Mesenchymal stem cell (in vitro differentiated cells and primary cell): ENCODE data around the gene ORM1.

Experiments used
- DNase-seq: peaks from one replicate; pipeline ENCODE4 v3.0.0-alpha.2; 2013
- H2AFZ ChIP-seq: one replicate; pipeline ENCODE4 v1.6.1; 2013; ENCODE audit warnings: low read depth, mild to moderate bottlenecking, control low read depth, inconsistent platforms, low read length, moderate library complexity
- H2AK5ac ChIP-seq: 2 replicates; pipeline ENCODE4 v1.6.1; 2013; ENCODE audit warnings: low read length, moderate library complexity, mild to moderate bottlenecking, inconsistent platforms; ENCODE audit not compliant: severe bottlenecking
- H2BK120ac ChIP-seq: one replicate; pipeline ENCODE4 v1.6.1; 2013; ENCODE audit warnings: low read depth, mild to moderate bottlenecking, inconsistent platforms, low read length, moderate library complexity
- H2BK12ac ChIP-seq, 2 experiments: one replicate each; pipeline ENCODE4 v1.6.1; 2013; ENCODE audit warnings: inconsistent platforms in 2 of 2, low read length in 2 of 2, mild to moderate bottlenecking in 2 of 2, moderate library complexity in 2 of 2, control low read depth in 1 of 2
- H2BK15ac ChIP-seq: one replicate; pipeline ENCODE4 v1.6.1; 2013; ENCODE audit warnings: mild to moderate bottlenecking, low read depth, inconsistent platforms; ENCODE audit not compliant: poor library complexity, severe bottlenecking
- H2BK5ac ChIP-seq: 2 replicates; pipeline ENCODE4 v1.6.1; 2013; ENCODE audit warnings: low read depth, mild to moderate bottlenecking, low read length, control low read depth, inconsistent platforms; ENCODE audit not compliant: poor library complexity, severe bottlenecking
- H3K14ac ChIP-seq, 2 experiments: one replicate each; pipeline ENCODE4 v1.6.1; 2013; ENCODE audit warnings: inconsistent platforms in 2 of 2, low read length in 2 of 2, control low read depth in 1 of 2, mild to moderate bottlenecking in 1 of 2, moderate library complexity in 1 of 2
- H3K18ac ChIP-seq, 2 experiments: one replicate each; pipeline ENCODE4 v1.6.1; 2013; ENCODE audit warnings: inconsistent platforms in 2 of 2, low read length in 2 of 2, control low read depth in 1 of 2, low read depth in 1 of 2, mild to moderate bottlenecking in 1 of 2
- H3K23ac ChIP-seq, 2 experiments: one replicate each; pipeline ENCODE4 v1.6.1; 2013; ENCODE audit warnings: inconsistent platforms in 2 of 2, low read length in 2 of 2, mild to moderate bottlenecking in 2 of 2, moderate library complexity in 2 of 2, control low read depth in 1 of 2
- H3K27ac ChIP-seq: 2 replicates; pipeline ENCODE4 v1.5.1; 2013; ENCODE audit warnings: mild to moderate bottlenecking, moderate library complexity, low read length, control low read depth, inconsistent platforms; ENCODE audit not compliant: poor library complexity, severe bottlenecking
- H3K27me3 ChIP-seq, 2 experiments: 2 replicates each; pipeline versions ENCODE4 v1.6.1 to v1.7.0; 2013; ENCODE audit warnings: low read length in 2 of 2, mild to moderate bottlenecking in 2 of 2, moderate library complexity in 2 of 2, control low read depth in 1 of 2, inconsistent platforms in 1 of 2; ENCODE audit not compliant: control insufficient read depth in 1 of 2, insufficient read depth in 1 of 2
- H3K36me3 ChIP-seq, 2 experiments: 2 replicates each; pipeline versions ENCODE4 v1.6.1 to v1.7.0; 2013; ENCODE audit warnings: low read length in 2 of 2, control low read depth in 1 of 2, inconsistent platforms in 1 of 2, low read depth in 1 of 2, mild to moderate bottlenecking in 1 of 2; ENCODE audit not compliant: insufficient read depth in 2 of 2, control insufficient read depth in 1 of 2
- H3K4ac ChIP-seq, 2 experiments: one replicate each; pipeline ENCODE4 v1.6.1; 2013; ENCODE audit warnings: inconsistent platforms in 2 of 2, low read length in 2 of 2, mild to moderate bottlenecking in 2 of 2, moderate library complexity in 2 of 2, control low read depth in 1 of 2, low read depth in 1 of 2
- H3K4me1 ChIP-seq: 2 replicates; pipeline ENCODE4 v1.6.1; 2013; ENCODE audit warnings: low read depth, low read length, control low read depth; ENCODE audit not compliant: control insufficient read depth, insufficient read depth
- H3K4me2 ChIP-seq: 2 replicates; pipeline ENCODE4 v1.6.1; 2013; ENCODE audit warnings: low read length, mild to moderate bottlenecking, inconsistent platforms; ENCODE audit not compliant: poor library complexity, severe bottlenecking
- H3K4me3 ChIP-seq, 2 experiments: 2 replicates each; pipeline versions ENCODE4 v1.5.1 to v1.7.0; 2013; ENCODE audit warnings: low read length in 2 of 2, mild to moderate bottlenecking in 2 of 2, control low read depth in 1 of 2, low read depth in 1 of 2; ENCODE audit not compliant: insufficient read depth in 1 of 2
- H3K79me1 ChIP-seq: replicated peaks from 2 replicates; pipeline ENCODE4 v1.6.1; 2013; ENCODE audit warnings: mild to moderate bottlenecking, control low read depth, low read length, inconsistent platforms; ENCODE audit not compliant: poor library complexity, severe bottlenecking
- H3K9ac ChIP-seq: 2 replicates; pipeline ENCODE4 v1.7.0; 2013; ENCODE audit warnings: mild to moderate bottlenecking, low read length, moderate library complexity
- H3K9me3 ChIP-seq: 2 replicates; pipeline ENCODE4 v1.7.0; 2013; ENCODE audit warnings: mild to moderate bottlenecking, low read length; ENCODE audit not compliant: control insufficient read depth
- H4K8ac ChIP-seq: one replicate; pipeline ENCODE4 v1.6.1; 2013; ENCODE audit warnings: inconsistent platforms, mild to moderate bottlenecking, low read length, moderate library complexity
- H4K91ac ChIP-seq: one replicate; pipeline ENCODE4 v1.6.1; 2013; ENCODE audit warnings: mild to moderate bottlenecking, low read length, inconsistent platforms
- WGBS: methylation state at CpG from one replicate; pipeline ENCODE4 v1.1.7; 2013; ENCODE audit warnings: mixed read lengths; 5-methylcytosine and 5-hydroxymethylcytosine counted together

The ORM1 gene

DNA sequence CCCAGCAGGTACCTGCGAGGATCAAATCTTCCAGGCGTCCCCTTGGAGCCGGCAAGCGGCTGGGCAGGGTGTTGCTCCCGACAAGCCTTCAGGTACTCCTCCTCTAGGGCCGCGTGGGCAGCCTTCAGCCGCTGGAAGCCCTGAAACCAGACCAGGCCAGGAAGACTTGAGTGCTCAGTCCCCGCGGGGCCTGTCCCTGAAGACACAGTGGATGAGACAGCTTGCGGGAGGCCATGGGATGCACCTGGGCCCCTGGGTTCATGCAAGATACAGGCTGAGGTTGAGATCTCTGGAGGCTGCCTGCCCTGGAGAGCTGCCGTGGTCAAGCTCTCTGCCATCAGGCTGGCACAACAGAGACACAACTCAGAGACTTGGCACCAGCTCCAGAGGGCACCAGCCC is 39.5 kb downstream of the ORM1 start:
- no peaks in the 10 kb centered on the region for H3K9me3 ChIP-seq
- no peak overlapping the region for H3K14ac ChIP-seq
- H3K4ac ChIP-seq, result no peak overlapping the region
- no peak overlapping the region for H4K91ac ChIP-seq
- H3K27ac ChIP-seq, result no peak overlapping the region
- peak overlapping the region in 1 of 2 experiments; percentile 15 for H2BK12ac ChIP-seq
- peaks cover 17% of the 10 kb centered on the region for H3K4me1 ChIP-seq
- H2BK120ac ChIP-seq, result no peak overlapping the region
- H3K23ac ChIP-seq, result no peak overlapping the region
- H3K18ac ChIP-seq, result no peak overlapping the region
- WGBS, result 91% methylated on average over 12 of the region's 12 CpGs
- H2AK5ac ChIP-seq, result no peak overlapping the region
- peaks cover 9% of the 10 kb centered on the region for H3K79me1 ChIP-seq
- no peak overlapping the region for H3K4me2 ChIP-seq
- H2AFZ ChIP-seq, result no peak overlapping the region
- H3K9ac ChIP-seq, result no peak overlapping the region
- H3K4me3 ChIP-seq, result no peak overlapping the region
- no peak for DNase-seq
- peaks cover 48 to 73% of the 10 kb centered on the region in 2 experiments for H3K36me3 ChIP-seq
- H2BK15ac ChIP-seq, result no peak overlapping the region
- peak overlapping the region; percentile 24 for H4K8ac ChIP-seq
- no peaks in the 10 kb centered on the region for H3K27me3 ChIP-seq
- H2BK5ac ChIP-seq, result no peak overlapping the region

DNA sequence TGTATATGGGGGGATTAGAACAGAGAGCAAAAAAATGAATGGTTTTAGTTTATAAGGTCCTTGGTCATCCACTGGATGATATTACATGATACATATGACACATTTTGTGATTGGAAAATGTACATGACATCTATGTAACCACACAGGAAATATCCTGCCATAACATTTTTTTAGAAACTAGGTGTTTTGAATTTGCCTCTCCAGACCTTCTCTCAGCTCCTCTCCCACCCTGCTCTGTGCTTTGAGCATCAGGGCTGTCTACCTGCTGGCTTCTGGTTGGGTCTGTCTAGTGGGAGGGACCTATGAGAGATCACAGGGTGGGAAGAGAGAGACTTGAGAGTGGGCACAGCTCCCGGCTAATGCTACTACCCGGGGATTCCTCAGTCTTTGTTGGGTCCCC is 40.5 kb downstream of the ORM1 start:
- Histone ChIP-seq H3K27ac (peak overlapping the region; percentile 51), H3K4ac (no peak overlapping the region), H3K36me3 (peaks cover 50 to 73% of the 10 kb centered on the region in 2 experiments), H3K27me3 (no peaks in the 10 kb centered on the region), H2AFZ (no peak overlapping the region), H3K79me1 (peaks cover 16% of the 10 kb centered on the region), H3K4me3 (no peak overlapping the region), H3K18ac (peak overlapping the region in 1 of 2 experiments; percentile 16), H4K91ac (no peak overlapping the region), H3K23ac (no peak overlapping the region), H3K9ac (no peak overlapping the region), H3K4me1 (peaks cover 19% of the 10 kb centered on the region), H3K9me3 (no peaks in the 10 kb centered on the region), H2BK12ac (peak overlapping the region in 1 of 2 experiments; percentile 81), H2BK15ac (no peak overlapping the region), H2AK5ac (peak overlapping the region; percentile 43), H3K4me2 (no peak overlapping the region), H2BK5ac (peak overlapping the region; percentile 69), H4K8ac (peak overlapping the region; percentile 36), H2BK120ac (no peak overlapping the region), H3K14ac (no peak overlapping the region)
- DNase-seq, result no peak
- WGBS, result 72% methylated on average over 2 of the region's 2 CpGs

- Histone ChIP-seq H3K23ac (peak overlapping the region in 1 of 2 experiments; percentile 49), H2AK5ac (peak overlapping the region; percentile 90), H3K27me3 (no peaks in the 10 kb centered on the region), H2BK15ac (no peak overlapping the region), H3K4me1 (peaks cover 19% of the 10 kb centered on the region), H3K4ac (peak overlapping the region; percentile 35 to 81), H3K9me3 (no peaks in the 10 kb centered on the region), H3K27ac (peak overlapping the region; percentile 95), H3K4me2 (no peak overlapping the region), H2BK12ac (peak overlapping the region; percentile 2 to 93), H3K79me1 (peaks cover 19% of the 10 kb centered on the region), H2BK120ac (no peak overlapping the region), H3K36me3 (peaks cover 47 to 69% of the 10 kb centered on the region in 2 experiments), H2AFZ (no peak overlapping the region), H3K9ac (no peak overlapping the region), H3K18ac (peak overlapping the region; percentile 0 to 88), H3K4me3 (no peak overlapping the region), H3K14ac (peak overlapping the region in 1 of 2 experiments; percentile 66), H4K8ac (no peak overlapping the region), H4K91ac (no peak overlapping the region), H2BK5ac (peak overlapping the region; percentile 85)
- WGBS, result 67% methylated on average over 6 of the region's 6 CpGs
- peak; percentile 95 for DNase-seq
These were observed 41.5 kb downstream of the ORM1 start for GRCh38 chr9:114364134-114365041.

DNA sequence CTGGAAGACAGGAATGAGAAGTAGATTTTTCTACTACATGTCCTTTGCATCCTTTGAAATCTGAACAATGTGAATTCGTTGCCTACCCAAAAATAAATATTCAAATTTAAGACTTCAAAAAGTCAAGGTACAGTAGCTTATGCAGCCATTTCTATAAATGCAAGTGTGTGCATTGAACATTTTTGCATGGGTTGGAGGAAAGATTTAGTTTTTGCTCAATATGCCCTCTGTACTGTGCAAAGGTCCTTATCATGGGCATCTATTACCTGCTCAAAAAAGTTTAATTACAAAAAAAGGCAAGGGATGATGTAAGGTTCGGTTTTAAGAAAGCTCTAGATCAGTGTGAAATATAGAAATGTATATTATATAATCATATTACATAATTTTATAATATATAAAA is 42.3 kb downstream of the ORM1 start:
- H3K4me2 ChIP-seq, result no peak overlapping the region
- no peak overlapping the region for H3K18ac ChIP-seq
- H3K27me3 ChIP-seq, result no peaks in the 10 kb centered on the region
- no peak overlapping the region for H3K4ac ChIP-seq
- H3K79me1 ChIP-seq, result peaks cover 25% of the 10 kb centered on the region
- peaks cover 46 to 66% of the 10 kb centered on the region in 2 experiments for H3K36me3 ChIP-seq
- no peak overlapping the region for H3K14ac ChIP-seq
- no peak overlapping the region for H4K91ac ChIP-seq
- no peak overlapping the region for H3K23ac ChIP-seq
- H4K8ac ChIP-seq, result no peak overlapping the region
- H2AK5ac ChIP-seq, result no peak overlapping the region
- H2AFZ ChIP-seq, result no peak overlapping the region
- H3K4me1 ChIP-seq, result peaks cover 16% of the 10 kb centered on the region
- no peak overlapping the region for H3K27ac ChIP-seq
- H3K4me3 ChIP-seq, result no peak overlapping the region
- no peak for DNase-seq
- H3K9ac ChIP-seq, result no peak overlapping the region
- H2BK12ac ChIP-seq, result no peak overlapping the region
- H3K9me3 ChIP-seq, result no peaks in the 10 kb centered on the region
- WGBS, result no CpG with 5 or more reads among the region's 2 CpGs
- H2BK15ac ChIP-seq, result no peak overlapping the region
- no peak overlapping the region for H2BK120ac ChIP-seq
- H2BK5ac ChIP-seq, result no peak overlapping the region
